ENCODE data around the gene PKD2.

The PKD2 gene

GRCh38 chr4:88028946-88029345 is 21.5 kb downstream of the PKD2 start:
- FAIRE-seq = no peak

- FAIRE-seq = no peak
Measured at GRCh38 chr4:88029556-88029955, 22.1 kb downstream of the PKD2 start.

- FAIRE-seq = no peak
Measured at GRCh38 chr4:88030565-88031310, 23.3 kb downstream of the PKD2 start.

- peak; percentile 93 for FAIRE-seq
Measured at GRCh38 chr4:88033309-88033708, 25.9 kb downstream of the PKD2 start.

GRCh38 chr4:88035292-88035691 is 27.9 kb downstream of the PKD2 start:
- no peak for FAIRE-seq

GRCh38 chr4:88037447-88037846 is 30.0 kb downstream of the PKD2 start:
- FAIRE-seq = no peak

- no peak for FAIRE-seq
Measured at GRCh38 chr4:88037936-88038335, 30.5 kb downstream of the PKD2 start.

- FAIRE-seq = no peak
Measured at GRCh38 chr4:88040707-88041106, 33.3 kb downstream of the PKD2 start.

GRCh38 chr4:88041626-88042025 is 34.2 kb downstream of the PKD2 start:
- no peak for FAIRE-seq

GRCh38 chr4:88043001-88043400 is 35.6 kb downstream of the PKD2 start:
- FAIRE-seq = no peak

- FAIRE-seq = no peak
Measured at GRCh38 chr4:88043586-88044340, 36.3 kb downstream of the PKD2 start.

GRCh38 chr4:88045021-88045420 is 37.6 kb downstream of the PKD2 start:
- no peak for FAIRE-seq

- FAIRE-seq = no peak
Measured at GRCh38 chr4:88054229-88054628, 46.8 kb downstream of the PKD2 start.

- no peak for FAIRE-seq
Measured at GRCh38 chr4:88054901-88055300, 47.5 kb downstream of the PKD2 start.

- no peak for FAIRE-seq
Measured at GRCh38 chr4:88058295-88058694, 50.9 kb downstream of the PKD2 start.

GRCh38 chr4:88059766-88060165 is 52.3 kb downstream of the PKD2 start:
- FAIRE-seq = no peak

- FAIRE-seq = no peak
Measured at GRCh38 chr4:88060431-88060830, 53.0 kb downstream of the PKD2 start.

GRCh38 chr4:88062311-88062710 is 54.9 kb downstream of the PKD2 start:
- FAIRE-seq = no peak

GRCh38 chr4:88062843-88063242 is 55.4 kb downstream of the PKD2 start:
- FAIRE-seq = no peak

GRCh38 chr4:88063634-88064296 is 56.3 kb downstream of the PKD2 start:
- no peak for FAIRE-seq

GRCh38 chr4:88064410-88064809 is 57.0 kb downstream of the PKD2 start:
- FAIRE-seq = no peak

GRCh38 chr4:88070031-88070430 is 62.6 kb downstream of the PKD2 start:
- no peak for FAIRE-seq

GRCh38 chr4:88075336-88075735 is 67.9 kb downstream of the PKD2 start:
- FAIRE-seq = no peak

Data from G401.6 (cell line).